Neural cell (in vitro differentiated cells): ENCODE measurements around the gene SLC7A1. TPM values are rescaled to one million over a fixed set of nuclear protein-coding genes. Genes with fewer than 3 reads are reported as not detected.

Experiments used
- H2AFZ ChIP-seq: fragments of 200-600, 300-800 bp; sonication (generic), shearing (Covaris generic); 2 replicates; pipeline ENCODE4 v1.6.0; 2014; ENCODE audit warnings: low read depth, mild to moderate bottlenecking, antibody characterized with exemption, low read length, moderate library complexity
- H3F3A ChIP-seq: fragments of 200-600 bp; shearing (Covaris generic); 2 replicates; pipeline ENCODE4 v1.6.1; 2016; ENCODE audit warnings: mild to moderate bottlenecking, moderate library complexity, mixed read lengths, antibody characterized with exemption, low read length; ENCODE audit not compliant: insufficient read depth, poor library complexity, severe bottlenecking
- H3K27ac ChIP-seq: fragments of 200-600, 300-800 bp; sonication (generic), shearing (Covaris generic); 2 replicates; pipeline ENCODE4 v1.5.1; 2014; ENCODE audit warnings: mild to moderate bottlenecking, low read length, moderate library complexity
- H3K27me3 ChIP-seq: fragments of 300-800, 200-600 bp; sonication (generic), shearing (Covaris generic); 2 replicates; pipeline ENCODE4 v1.6.0; 2014; ENCODE audit warnings: mild to moderate bottlenecking, low read depth, low read length, moderate library complexity; ENCODE audit not compliant: insufficient read depth
- H3K36me3 ChIP-seq: fragments of 300-800, 200-600 bp; sonication (generic), shearing (Covaris generic); 2 replicates; pipeline ENCODE4 v1.5.1; 2014; ENCODE audit warnings: mild to moderate bottlenecking, antibody characterized with exemption, low read length, moderate library complexity; ENCODE audit not compliant: insufficient read depth
- H3K4me2 ChIP-seq: fragments of 300-800, 200-600 bp; sonication (generic), shearing (Covaris generic); 2 replicates; pipeline ENCODE4 v1.6.0; 2014; ENCODE audit warnings: mild to moderate bottlenecking, low read length
- H3K4me3 ChIP-seq: fragments of 300-800, 200-600 bp; sonication (generic), shearing (Covaris generic); 2 replicates; pipeline ENCODE4 v1.5.1; 2014; ENCODE audit warnings: mild to moderate bottlenecking, low read length, moderate library complexity
- H3K79me2 ChIP-seq: fragments of 200-600 bp; shearing (Covaris generic); replicated peaks from 2 replicates; pipeline ENCODE4 v1.6.0; 2014; ENCODE audit warnings: mild to moderate bottlenecking, low read length, moderate library complexity; ENCODE audit not compliant: insufficient read depth
- H3K9ac ChIP-seq: fragments of 300-800, 200-600 bp; sonication (generic), shearing (Covaris generic); 2 replicates; pipeline ENCODE4 v1.6.1; 2016; ENCODE audit warnings: mild to moderate bottlenecking, low read length, mixed read lengths
- H3K9me2 ChIP-seq: fragments of 200-600 bp; shearing (Covaris generic); 2 replicates; pipeline ENCODE4 v1.6.1; 2016; ENCODE audit warnings: mild to moderate bottlenecking, low read length, mixed read lengths; ENCODE audit not compliant: insufficient read depth
- H3K9me3 ChIP-seq: fragments of 200-600, 300-800 bp; sonication (generic), shearing (Covaris generic); 2 replicates; pipeline ENCODE4 v1.6.1; 2016; ENCODE audit warnings: mild to moderate bottlenecking, mixed run types, low read length, moderate library complexity, mixed read lengths
- H4K20me1 ChIP-seq: fragments of 200-600 bp; shearing (Covaris generic); 2 replicates; pipeline ENCODE4 v1.6.1; 2016; ENCODE audit warnings: mild to moderate bottlenecking, mixed run types; ENCODE audit not compliant: insufficient read depth
- CTCF ChIP-seq: fragments of 450-650 bp; IDR thresholded peaks from 2 replicates; pipeline ENCODE4 v1.5.1; 2014; ENCODE audit warnings: antibody characterized with exemption, mild to moderate bottlenecking, moderate library complexity; ENCODE audit not compliant: poor library complexity, severe bottlenecking
- EZH2 ChIP-seq: fragments of 200-600, 300-800 bp; shearing (Covaris generic), sonication (generic); IDR thresholded peaks from 2 replicates; pipeline ENCODE4 v1.6.1; 2014; ENCODE audit warnings: antibody characterized with exemption, low read length, borderline replicate concordance, mild to moderate bottlenecking; ENCODE audit not compliant: insufficient read depth, poor library complexity, severe bottlenecking
- MXI1 ChIP-seq: fragments of 450-650 bp; conservative IDR thresholded peaks from 2 replicates; pipeline ENCODE4 v1.6.1; 2014; ENCODE audit warnings: antibody characterized with exemption, mild to moderate bottlenecking; ENCODE audit not compliant: poor library complexity, severe bottlenecking
- POLR2AphosphoS5 ChIP-seq: IDR thresholded peaks from 2 replicates; pipeline ENCODE4 v1.6.1; 2012
- REST ChIP-seq: IDR thresholded peaks from 2 replicates; pipeline ENCODE4 v1.6.1; 2012; ENCODE audit warnings: borderline replicate concordance
- TAF1 ChIP-seq: IDR thresholded peaks from 2 replicates; pipeline ENCODE4 v1.6.1; 2012; ENCODE audit warnings: low read depth
- polyA plus RNA-seq: library from polyadenylated mRNA; depleted of rRNA; stranded (reverse); fragments of >200 nt; gene quantifications from 2 replicates; pipeline ENCODE4 v1.2.3, GENCODE V29; 2014

Gene SLC7A1
- polyA plus RNA-seq, 1 donor from 2014 or later: 2.6 TPM

GRCh38 chr13:29578300-29579085 is 17.0 kb downstream of the SLC7A1 start:
- no peaks in the 10 kb centered on the region for H4K20me1 ChIP-seq
- H3K9ac ChIP-seq: no peak overlapping the region
- no peak overlapping the region for H3K4me2 ChIP-seq

More at GRCh38 chr13:29578300-29579085, 17.0 kb downstream of the SLC7A1 start:
- Histone ChIP-seq H3F3A (no peaks in the 10 kb centered on the region), H3K4me3 (no peak overlapping the region), H3K9me3 (no peaks in the 10 kb centered on the region), H3K27ac (no peak overlapping the region), H3K36me3 (no peaks in the 10 kb centered on the region), H2AFZ (no peak overlapping the region), H3K79me2 (no peaks in the 10 kb centered on the region), H3K9me2 (no peaks in the 10 kb centered on the region), H3K27me3 (no peaks in the 10 kb centered on the region)
- TF ChIP-seq MXI1 (no peak), EZH2 (no peak), CTCF (no peak), REST (no peak), TAF1 (no peak), POLR2AphosphoS5 (no peak)
